ENCODE results near the gene BEX4.

The BEX4 gene

GRCh38 chrX:103240155-103240554 lies 25.2 kb downstream of the BEX4 start:
- no peak for DNase-seq

- peak in 1 of 2 donors; percentile 41 for DNase-seq
Measured at GRCh38 chrX:103248553-103248952, 33.6 kb downstream of the BEX4 start.

- no peak for DNase-seq
Measured at GRCh38 chrX:103249805-103250204, 34.9 kb downstream of the BEX4 start.

GRCh38 chrX:103250977-103251376 lies 36.1 kb downstream of the BEX4 start:
- no peak for DNase-seq

- no peak for DNase-seq
Measured at GRCh38 chrX:103253608-103254007, 38.7 kb downstream of the BEX4 start.

- DNase-seq = peak in 1 of 2 donors; percentile 53
Measured at GRCh38 chrX:103254171-103254824, 39.4 kb downstream of the BEX4 start.

- DNase-seq = peak; percentile 61 to 69
Measured at GRCh38 chrX:103254921-103255493, 40.1 kb downstream of the BEX4 start, which contains the start of gene TCEAL8. Gene TCEAL8 (minus strand): TSS chrX:103255155. CDS start chrX:103253979, 1,176 bp downstream.

- DNase-seq = no peak
Measured at GRCh38 chrX:103256651-103257050, 41.7 kb downstream of the BEX4 start.

GRCh38 chrX:103258275-103258674 lies 43.4 kb downstream of the BEX4 start:
- no peak for DNase-seq
